Measurements from ENCODE around the gene ACTN4.

DNA sequence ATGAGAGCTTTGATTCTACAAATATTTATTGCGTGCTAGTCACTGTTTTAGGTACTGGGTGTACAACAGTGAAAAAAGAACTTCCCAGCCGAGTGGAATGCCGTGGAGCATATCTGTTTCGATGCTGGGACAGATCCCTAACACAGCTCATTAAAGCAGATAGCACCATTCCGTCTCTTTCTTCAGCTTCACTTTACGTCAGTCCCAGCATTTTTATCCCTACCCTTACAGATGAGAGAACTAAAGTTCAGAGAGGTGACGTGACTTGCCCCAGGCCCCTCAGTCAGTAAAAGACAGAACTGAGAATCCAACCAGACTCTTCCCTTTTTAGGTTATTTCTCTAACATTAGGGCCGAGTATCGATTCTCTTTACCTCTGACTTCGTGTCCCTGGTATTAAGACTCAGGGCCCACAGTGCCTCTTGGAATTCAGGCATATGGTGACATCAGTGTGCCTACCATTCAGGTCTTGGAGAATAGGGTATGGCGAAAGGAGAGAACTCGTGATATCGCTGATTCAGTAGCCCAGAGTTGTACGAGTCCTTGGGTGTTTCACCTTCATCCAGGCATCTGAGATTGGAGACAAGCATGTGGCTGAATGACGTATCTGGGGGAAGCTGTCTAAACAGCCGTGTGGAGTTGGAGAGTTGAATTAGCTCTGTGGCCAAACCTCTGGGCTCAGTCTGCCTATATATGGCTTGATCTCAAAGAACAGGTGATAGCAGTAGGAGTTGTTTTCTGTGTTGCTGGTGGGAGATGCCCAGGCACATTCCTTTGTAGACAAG is 27.1 kb downstream of the ACTN4 start:
- TF ChIP-seq CTCF (IDR thresholded peaks at IDR 0.05) = no peak
- TF ChIP-seq EZH2 (IDR thresholded peaks at IDR 0.05; ENCODE audit: borderline replicate concordance, insufficient read depth, low read depth, low read length, poor library complexity, severe bottlenecking) = no peak

Measured in B cell (primary cell).